ENCODE measurements around the gene NEURL2.

DNA sequence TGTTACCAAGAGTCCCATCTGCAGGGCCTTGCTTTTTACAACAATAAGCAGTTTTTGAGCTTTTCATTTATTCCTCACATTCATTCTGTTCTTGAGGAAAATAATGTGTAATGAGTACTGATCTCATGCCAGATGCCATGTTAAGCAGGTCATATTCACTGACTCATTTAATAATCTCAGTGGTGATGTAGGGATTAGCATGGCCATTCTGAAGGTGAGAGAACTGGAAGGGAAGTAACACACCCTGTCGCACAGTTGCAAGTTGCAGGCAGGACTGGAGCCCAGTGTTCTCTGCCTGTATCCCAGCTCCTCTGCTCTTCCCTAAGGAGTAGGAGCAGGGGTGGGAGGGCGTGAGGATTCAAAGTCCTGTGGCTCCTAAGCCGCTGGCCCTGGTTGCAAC lies 49.0 kb upstream of the NEURL2 start:
- TF ChIP-seq, protein P1, sequence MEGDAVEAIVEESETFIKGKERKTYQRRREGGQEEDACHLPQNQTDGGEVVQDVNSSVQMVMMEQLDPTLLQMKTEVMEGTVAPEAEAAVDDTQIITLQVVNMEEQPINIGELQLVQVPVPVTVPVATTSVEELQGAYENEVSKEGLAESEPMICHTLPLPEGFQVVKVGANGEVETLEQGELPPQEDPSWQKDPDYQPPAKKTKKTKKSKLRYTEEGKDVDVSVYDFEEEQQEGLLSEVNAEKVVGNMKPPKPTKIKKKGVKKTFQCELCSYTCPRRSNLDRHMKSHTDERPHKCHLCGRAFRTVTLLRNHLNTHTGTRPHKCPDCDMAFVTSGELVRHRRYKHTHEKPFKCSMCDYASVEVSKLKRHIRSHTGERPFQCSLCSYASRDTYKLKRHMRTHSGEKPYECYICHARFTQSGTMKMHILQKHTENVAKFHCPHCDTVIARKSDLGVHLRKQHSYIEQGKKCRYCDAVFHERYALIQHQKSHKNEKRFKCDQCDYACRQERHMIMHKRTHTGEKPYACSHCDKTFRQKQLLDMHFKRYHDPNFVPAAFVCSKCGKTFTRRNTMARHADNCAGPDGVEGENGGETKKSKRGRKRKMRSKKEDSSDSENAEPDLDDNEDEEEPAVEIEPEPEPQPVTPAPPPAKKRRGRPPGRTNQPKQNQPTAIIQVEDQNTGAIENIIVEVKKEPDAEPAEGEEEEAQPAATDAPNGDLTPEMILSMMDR (conservative IDR thresholded peaks at IDR 0.05; ENCODE audit: low read depth in 2 of 2), result no peak
- TF ChIP-seq ZNF114 (CRISPR knock-in tag; IDR thresholded peaks at IDR 0.05), result no peak
- no peak for TF ChIP-seq POLR2AphosphoS5 (IDR thresholded peaks at IDR 0.05; ENCODE audit: low read depth)

All from GM23338 (cell line).